Measurements from ENCODE around the gene SLIT3. TPM values are rescaled to one million over a fixed set of nuclear protein-coding genes. Genes with fewer than 3 reads are reported as not detected.

SLIT3 gene
- total RNA-seq, 4 donors from 2014 or later = 41.1 to 86.6 (median 62.7) TPM

- peaks cover 13 to 35% (median 17%) of the 10 kb centered on the region in 4 donors for H3K4me1 ChIP-seq
- no peak overlapping the region for H3K4me3 ChIP-seq
- H3K9me3 ChIP-seq = no peaks in the 10 kb centered on the region
- no peaks in the 10 kb centered on the region for H3K27me3 ChIP-seq
- TF ChIP-seq EP300 (IDR thresholded peaks at IDR 0.05) (no peak), POLR2A (IDR thresholded peaks at IDR 0.05; ENCODE audit: low read depth) (no peak), CTCF (IDR thresholded peaks at IDR 0.05) (no peak), POLR2AphosphoS5 (IDR thresholded peaks at IDR 0.05) (no peak)
- WGBS = no CpG with 5 or more reads among the region's 2 CpGs
- no peak for DNase-seq (ENCODE audit: extremely low spot score)
- no peak overlapping the region for H3K27ac ChIP-seq (replicated peaks in 1 of 4)
- intact Hi-C loops (cut with DNase I) = loop anchor here (2.0 to 5.0 kb wide), 2 partner anchors 622 to 900 kb away; partner anchors contain the start of gene SLIT3
- peaks cover 0 to 14% (median 6%) of the 10 kb centered on the region in 4 donors for H3K36me3 ChIP-seq
Measured at GRCh38 chr5:168680395-168680794, 620.5 kb downstream of the SLIT3 start.

- Histone ChIP-seq H3K27ac (replicated peaks in 1 of 4) (no peak overlapping the region), H3K9me3 (no peaks in the 10 kb centered on the region), H3K4me3 (no peak overlapping the region), H3K27me3 (no peaks in the 10 kb centered on the region), H3K36me3 (peaks cover 0 to 22% (median 6%) of the 10 kb centered on the region in 4 donors), H3K4me1 (peaks cover 13 to 35% (median 17%) of the 10 kb centered on the region in 4 donors)
- DNase-seq (ENCODE audit: extremely low spot score) = no peak
- WGBS = 4% methylated on average over 4 of the region's 9 CpGs
- intact Hi-C loops (cut with DNase I) = loop anchor here (5.0 kb wide), 1 partner anchor 308 kb away; no protein-coding TSS in a partner anchor
- peak; percentile 74 to 93 (median 84) for TF ChIP-seq CTCF (IDR thresholded peaks at IDR 0.05)
- no peak for TF ChIP-seq POLR2A (IDR thresholded peaks at IDR 0.05; ENCODE audit: low read depth)
Measured at GRCh38 chr5:168679515-168679920, 621.4 kb downstream of the SLIT3 start.

- H3K27me3 ChIP-seq = no peaks in the 10 kb centered on the region
- DNase-seq (ENCODE audit: extremely low spot score) = no peak
- 81% methylated on average over 4 of the region's 4 CpGs for WGBS
- H3K27ac ChIP-seq (replicated peaks in 1 of 4) = no peak overlapping the region
- peaks cover 6 to 21% (median 11%) of the 10 kb centered on the region in 4 donors for H3K4me1 ChIP-seq
- H3K9me3 ChIP-seq = no peaks in the 10 kb centered on the region
- intact Hi-C loops (cut with DNase I) = loop anchor here (5.0 kb wide), 1 partner anchor 311 kb away; no protein-coding TSS in a partner anchor
- no peak for TF ChIP-seq CTCF (IDR thresholded peaks at IDR 0.05)
- H3K4me3 ChIP-seq = no peak overlapping the region
- peaks cover 0 to 31% (median 10%) of the 10 kb centered on the region in 4 donors for H3K36me3 ChIP-seq
Measured at GRCh38 chr5:168676501-168676900, 624.4 kb downstream of the SLIT3 start.

GRCh38 chr5:168675883-168676408, 625.0 kb downstream of the SLIT3 start:
- Histone ChIP-seq H3K27me3 (no peaks in the 10 kb centered on the region), H3K9me3 (no peaks in the 10 kb centered on the region), H3K36me3 (peaks cover 0 to 36% (median 13%) of the 10 kb centered on the region in 4 donors), H3K27ac (replicated peaks in 1 of 4) (no peak overlapping the region), H3K4me3 (no peak overlapping the region), H3K4me1 (peaks cover 5 to 16% (median 9%) of the 10 kb centered on the region in 4 donors)
- DNase-seq (ENCODE audit: extremely low spot score) = no peak
- no peak for TF ChIP-seq POLR2A (IDR thresholded peaks at IDR 0.05; ENCODE audit: low read depth)
- TF ChIP-seq EP300 (IDR thresholded peaks at IDR 0.05) = no peak
- no peak for TF ChIP-seq CTCF (IDR thresholded peaks at IDR 0.05)
- TF ChIP-seq POLR2AphosphoS5 (IDR thresholded peaks at IDR 0.05) = no peak
- 96% methylated on average over 2 of the region's 2 CpGs for WGBS
- intact Hi-C loops (cut with DNase I) = loop anchor here (5.0 kb wide), 1 partner anchor 311 kb away; no protein-coding TSS in a partner anchor

Measured in esophagus muscularis mucosa (tissue), 4 donors.